Ovary (tissue), 3 donors: ENCODE results near the gene TOR1AIP1.

Experiments
- EP300 ChIP-seq: sonication (generic); formaldehyde crosslinking; IDR thresholded peaks from one replicate; pipeline ENCODE4 v1.6.1; 2017; ENCODE audit warnings: antibody characterized with exemption
- POLR2A ChIP-seq: fragments of 450-650 bp; IDR thresholded peaks from one replicate; pipeline ENCODE4 v1.6.1; 2017; ENCODE audit warnings: antibody characterized with exemption, mild to moderate bottlenecking, moderate library complexity
- TF ChIP-seq, protein P1 (sequence below), 3 donors: fragments of 450-650 bp in 2 of 3; fragments of 200-600 bp in 1 of 3; IDR thresholded peaks; one replicate each; pipeline versions ENCODE4 v1.5.1 to v1.8.0; 2016 to 2022; ENCODE audit warnings: antibody characterized with exemption in 3 of 3, mild to moderate bottlenecking in 1 of 3
- donor health status: DM: no; HTN: no; CAD: no.

DNA sequence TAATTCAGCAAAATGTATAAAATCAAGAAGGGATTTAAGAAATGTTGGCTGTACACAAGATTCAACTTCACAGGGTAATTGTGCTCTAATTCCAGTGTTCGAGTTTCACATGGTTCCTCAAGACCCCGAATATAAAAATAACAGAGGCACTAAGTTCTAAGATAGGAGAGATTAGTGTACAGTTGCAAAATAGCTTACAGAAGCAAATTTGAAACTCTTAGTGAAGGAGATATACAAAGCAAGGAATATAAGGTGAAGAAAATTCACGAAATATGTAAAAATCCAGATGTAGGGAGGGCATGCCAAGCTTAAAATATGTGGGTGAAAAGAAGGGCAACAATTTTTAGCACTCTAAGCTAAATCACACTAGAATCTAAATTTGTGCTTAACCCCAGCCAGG lies 33.9 kb upstream of the TOR1AIP1 start:
- TF ChIP-seq EP300 (no peak), POLR2A (no peak)
- TF ChIP-seq, protein P1, sequence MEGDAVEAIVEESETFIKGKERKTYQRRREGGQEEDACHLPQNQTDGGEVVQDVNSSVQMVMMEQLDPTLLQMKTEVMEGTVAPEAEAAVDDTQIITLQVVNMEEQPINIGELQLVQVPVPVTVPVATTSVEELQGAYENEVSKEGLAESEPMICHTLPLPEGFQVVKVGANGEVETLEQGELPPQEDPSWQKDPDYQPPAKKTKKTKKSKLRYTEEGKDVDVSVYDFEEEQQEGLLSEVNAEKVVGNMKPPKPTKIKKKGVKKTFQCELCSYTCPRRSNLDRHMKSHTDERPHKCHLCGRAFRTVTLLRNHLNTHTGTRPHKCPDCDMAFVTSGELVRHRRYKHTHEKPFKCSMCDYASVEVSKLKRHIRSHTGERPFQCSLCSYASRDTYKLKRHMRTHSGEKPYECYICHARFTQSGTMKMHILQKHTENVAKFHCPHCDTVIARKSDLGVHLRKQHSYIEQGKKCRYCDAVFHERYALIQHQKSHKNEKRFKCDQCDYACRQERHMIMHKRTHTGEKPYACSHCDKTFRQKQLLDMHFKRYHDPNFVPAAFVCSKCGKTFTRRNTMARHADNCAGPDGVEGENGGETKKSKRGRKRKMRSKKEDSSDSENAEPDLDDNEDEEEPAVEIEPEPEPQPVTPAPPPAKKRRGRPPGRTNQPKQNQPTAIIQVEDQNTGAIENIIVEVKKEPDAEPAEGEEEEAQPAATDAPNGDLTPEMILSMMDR (IDR thresholded peaks at IDR 0.05), result no peak
